ENCODE results near the gene SLC1A5. TPM values are rescaled to one million over a fixed set of nuclear protein-coding genes. Genes with fewer than 3 reads are reported as not detected.
"Not testable (repeated sequence)": the region's sequence is repeated elsewhere in the genome, so short reads cannot be mapped to it uniquely, and the experiment has no call there.

Gene SLC1A5
- total and polyA plus RNA-seq, 3 donors from 2014 or later, result 58.1 to 91.0 (median 69.9) TPM

GRCh38 chr19:46766569-46767317, 21.7 kb downstream of the SLC1A5 start:
- WGBS, 2 donors, result 65 to 76% methylated on average over 16 to 18 of the region's 18 CpGs
- intact Hi-C loops (cut with DNase I; ENCODE audit: low total_unique reads), result no loop called here
- peak; percentile 51 for DNase-seq
- no peaks in the 10 kb centered on the region for H3K9me3 ChIP-seq
- peaks cover 16% of the 10 kb centered on the region for H3K4me1 ChIP-seq
- no peak overlapping the region for H3K4me3 ChIP-seq
- H3K27me3 ChIP-seq, result no peaks in the 10 kb centered on the region
- no peaks in the 10 kb centered on the region for H3K36me3 ChIP-seq (ENCODE audit: low read depth, missing control alignments)
- TF ChIP-seq POLR2A (IDR thresholded peaks at IDR 0.05) (no peak), CTCF (IDR thresholded peaks at IDR 0.05) (peak; percentile 41 to 62 (median 56))
- peak overlapping the region; percentile 19 to 50 for H3K27ac ChIP-seq

GRCh38 chr19:46764817-46765291, 23.5 kb downstream of the SLC1A5 start:
- Histone ChIP-seq H3K36me3 (ENCODE audit: low read depth, missing control alignments) (no peaks in the 10 kb centered on the region), H3K4me1 (peaks cover 16% of the 10 kb centered on the region), H3K27ac (peak overlapping the region; percentile 76 to 83), H3K9me3 (no peaks in the 10 kb centered on the region), H3K4me3 (no peak overlapping the region), H3K27me3 (no peaks in the 10 kb centered on the region)
- no peak for TF ChIP-seq CTCF (IDR thresholded peaks at IDR 0.05)
- peak; percentile 93 for DNase-seq
- intact Hi-C loops (cut with DNase I; ENCODE audit: low total_unique reads), result no loop called here
- WGBS, 2 donors, result 38 to 57% methylated on average over 11 of the region's 11 CpGs

GRCh38 chr19:46762245-46762890, 26.0 kb downstream of the SLC1A5 start:
- H3K4me3 ChIP-seq, result no peak overlapping the region
- 78 to 83% methylated on average over 6 of the region's 6 CpGs for WGBS, 2 donors
- no peaks in the 10 kb centered on the region for H3K27me3 ChIP-seq
- intact Hi-C loops (cut with DNase I; ENCODE audit: low total_unique reads), result no loop called here
- H3K4me1 ChIP-seq, result peaks cover 7% of the 10 kb centered on the region
- no peak overlapping the region for H3K27ac ChIP-seq
- DNase-seq, result no peak
- no peaks in the 10 kb centered on the region for H3K36me3 ChIP-seq (ENCODE audit: low read depth, missing control alignments)
- H3K9me3 ChIP-seq, result no peaks in the 10 kb centered on the region
- TF ChIP-seq CTCF (IDR thresholded peaks at IDR 0.05), result no peak
- no peak for TF ChIP-seq POLR2A (IDR thresholded peaks at IDR 0.05)

- DNase-seq, result no peak
- Histone ChIP-seq H3K4me3 (no peak overlapping the region), H3K9me3 (no peaks in the 10 kb centered on the region), H3K27me3 (no peaks in the 10 kb centered on the region), H3K27ac (peak overlapping the region in 1 of 2 donors; percentile 68), H3K36me3 (ENCODE audit: low read depth, missing control alignments) (no peaks in the 10 kb centered on the region), H3K4me1 (peaks cover 7% of the 10 kb centered on the region)
- intact Hi-C loops (cut with DNase I; ENCODE audit: low total_unique reads), result no loop called here
- TF ChIP-seq POLR2A (IDR thresholded peaks at IDR 0.05) (no peak), CTCF (IDR thresholded peaks at IDR 0.05) (no peak)
- WGBS, 2 donors, result 49 to 52% methylated on average over 5 of the region's 5 CpGs
Observed at GRCh38 chr19:46761418-46761831, 27.0 kb downstream of the SLC1A5 start.

- H3K9me3 ChIP-seq; intact Hi-C loops (cut with DNase I; ENCODE audit: low total_unique reads); DNase-seq; H3K4me3 ChIP-seq; H3K4me1 ChIP-seq; H3K27me3 ChIP-seq; H3K36me3 ChIP-seq (ENCODE audit: low read depth, missing control alignments): not testable (repeated sequence)
- H3K27ac ChIP-seq, result peak overlapping the region in 1 of 2 donors; percentile 50
- 77 to 83% methylated on average over 4 of the region's 4 CpGs for WGBS, 2 donors
Observed at GRCh38 chr19:46760897-46761296, 27.5 kb downstream of the SLC1A5 start.

Data from testis (tissue), 3 donors.